GM18499 (cell line): ENCODE measurements around the gene TMEM134.

Source experiments
- ATAC-seq: cut with Tn5 transposase; IDR thresholded peaks from one replicate; pipeline ENCODE4 v1.9.1; 2021; ENCODE audit warnings: moderate number of reproducible peaks; ENCODE audit not compliant: insufficient read depth, unreplicated experiment

TMEM134 gene

GRCh38 chr11:67411785-67412152 lies 57.3 kb downstream of the TMEM134 start:
- no peak for ATAC-seq
